Epithelial cell of proximal tubule (primary cell): Measurements from ENCODE around the gene WDR54. TPM values are rescaled to one million over a fixed set of nuclear protein-coding genes. Genes with fewer than 3 reads are reported as not detected.

Experiments used
- DNase-seq: peaks from one replicate; pipeline ENCODE4 v3.0.0-alpha.2; 2011; ENCODE audit warnings: low read depth
- H3K4me3 ChIP-seq: 2 replicates; pipeline ENCODE4 v1.5.1; 2011; ENCODE audit warnings: low read depth, mild to moderate bottlenecking, low read length
- CTCF ChIP-seq: conservative IDR thresholded peaks from 2 replicates; pipeline ENCODE4 v1.5.1; 2012; ENCODE audit warnings: low read depth, mild to moderate bottlenecking, low read length
- total RNA-seq: library from RNA; depleted of rRNA; stranded (reverse); fragments of >200 nt; gene quantifications from 2 replicates; pipeline ENCODE4 v1.2.3, GENCODE V29; 2015

WDR54 gene
- total RNA-seq, 1 donor from 2014 or later: 61.7 TPM

- DNase-seq: no peak
- no peak overlapping the region for H3K4me3 ChIP-seq
- TF ChIP-seq CTCF: no peak
Observed at GRCh38 chr2:74444498-74445318, 23.2 kb downstream of the WDR54 start.

- TF ChIP-seq CTCF: no peak
- H3K4me3 ChIP-seq: no peak overlapping the region
- no peak for DNase-seq
Observed at GRCh38 chr2:74447230-74447999, 25.9 kb downstream of the WDR54 start.

GRCh38 chr2:74448771-74449170 is 27.2 kb downstream of the WDR54 start:
- no peak for DNase-seq
- no peak overlapping the region for H3K4me3 ChIP-seq
- no peak for TF ChIP-seq CTCF

- H3K4me3 ChIP-seq: no peak overlapping the region
- DNase-seq: no peak
- TF ChIP-seq CTCF: no peak
Observed at GRCh38 chr2:74450570-74451190, 29.1 kb downstream of the WDR54 start.

GRCh38 chr2:74454654-74455511 is 33.4 kb downstream of the WDR54 start, which contains the start of gene INO80B:
TSS of gene INO80B (plus strand) at chr2:74455087. CDS start at chr2:74455117, 30 bp downstream.
- DNase-seq: peak; percentile 93
- no peak for TF ChIP-seq CTCF
- peak within 1 kb of the TSS; percentile 80 for H3K4me3 ChIP-seq

GRCh38 chr2:74457129-74457548 is 35.6 kb downstream of the WDR54 start:
- TF ChIP-seq CTCF: no peak
- no peak for DNase-seq
- peak overlapping the region; percentile 98 for H3K4me3 ChIP-seq
